NK-92 (cell line): ENCODE data around the gene ZDHHC14.
"Not testable (repeated sequence)": the region's sequence is repeated elsewhere in the genome, so short reads cannot be mapped to it uniquely, and the experiment has no call there.

Source experiments
- DNase-seq: peaks from one replicate; lab custom pipeline; 2025; ENCODE audit not compliant: unreplicated experiment; lab: John Stamatoyannopoulos, UW

The ZDHHC14 gene

DNA sequence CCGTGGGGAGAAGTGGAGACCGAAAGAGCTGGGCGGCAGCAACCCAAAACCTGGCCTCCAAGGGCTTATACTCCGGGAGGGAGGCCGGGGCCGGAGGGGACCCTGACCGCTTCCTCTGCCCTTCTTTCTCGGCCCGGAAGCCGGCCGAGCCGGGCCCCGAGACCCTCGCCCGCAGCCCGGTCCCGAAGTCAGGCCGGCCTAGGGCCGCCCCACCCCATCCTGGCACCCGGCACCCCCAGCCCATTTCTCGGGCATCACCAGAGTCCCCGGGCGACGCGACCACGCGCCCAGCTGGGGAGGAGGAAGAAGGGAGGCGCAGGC is 572 bp upstream of the ZDHHC14 start:
- no peak for DNase-seq

DNA sequence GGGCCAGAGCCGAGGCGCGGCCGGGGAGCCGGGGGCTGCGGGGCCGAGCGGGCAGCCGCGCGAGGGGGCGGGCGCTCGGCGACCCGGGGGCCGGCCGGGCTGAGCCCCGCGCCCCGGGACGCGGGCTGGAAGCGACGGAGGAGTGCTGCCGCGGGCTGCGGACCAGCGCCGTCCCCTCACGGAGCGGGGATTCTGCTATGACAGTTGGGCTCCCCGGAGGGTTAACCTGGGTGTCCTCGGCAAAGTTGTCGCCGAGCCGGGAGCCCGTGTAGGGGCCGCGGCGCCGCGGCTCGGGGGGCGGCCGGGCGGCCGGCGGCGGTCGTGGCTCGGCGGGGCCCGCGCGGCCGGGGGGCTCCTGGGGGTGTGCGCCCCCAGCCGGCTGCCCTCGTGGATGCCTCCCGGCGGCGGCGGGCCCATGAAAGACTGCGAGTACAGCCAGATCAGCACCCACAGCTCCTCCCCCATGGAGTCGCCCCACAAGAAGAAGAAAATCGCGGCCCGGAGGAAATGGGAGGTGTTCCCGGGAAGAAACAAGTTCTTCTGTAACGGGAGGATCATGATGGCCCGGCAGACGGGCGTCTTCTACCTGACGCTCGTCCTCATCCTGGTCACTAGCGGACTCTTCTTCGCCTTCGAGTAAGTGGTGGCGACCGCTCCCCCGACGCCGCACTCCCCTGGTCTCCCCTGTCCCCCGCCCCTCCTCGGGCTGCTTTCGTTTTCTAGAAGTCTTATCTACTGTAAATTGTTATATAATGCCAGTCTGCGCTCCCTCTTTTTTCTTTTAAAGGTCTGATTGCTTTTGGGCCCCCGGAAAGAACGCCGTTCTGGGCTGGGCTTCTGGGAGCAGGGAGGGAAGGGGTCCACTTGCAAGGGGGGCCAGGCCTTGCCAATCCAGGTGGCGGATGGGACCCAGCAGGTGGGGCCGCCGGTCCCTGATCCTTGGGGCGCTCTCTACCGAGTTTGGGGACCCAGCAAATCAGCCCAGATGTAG is 936 bp downstream of the ZDHHC14 start:
- DNase-seq = no peak

DNA sequence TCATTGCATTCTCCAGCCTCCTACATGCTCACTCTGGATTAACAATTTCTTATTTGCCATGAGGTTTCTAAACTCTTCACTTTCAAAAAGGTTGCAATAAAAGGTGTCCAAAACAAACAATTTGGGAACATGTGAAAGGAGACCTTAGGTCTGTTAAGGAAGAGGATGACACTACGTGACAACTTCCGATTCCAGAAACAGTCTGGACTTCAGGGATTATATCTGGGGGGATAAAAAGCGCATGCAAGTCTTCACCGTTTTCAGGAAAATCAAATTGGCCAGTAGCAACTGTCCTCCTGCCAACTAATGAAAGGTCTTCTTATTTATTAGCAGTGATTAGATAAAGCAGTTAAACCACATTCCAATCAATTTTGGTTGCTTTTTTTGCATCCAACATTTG is 1.8 kb downstream of the ZDHHC14 start:
- DNase-seq = no peak

DNA sequence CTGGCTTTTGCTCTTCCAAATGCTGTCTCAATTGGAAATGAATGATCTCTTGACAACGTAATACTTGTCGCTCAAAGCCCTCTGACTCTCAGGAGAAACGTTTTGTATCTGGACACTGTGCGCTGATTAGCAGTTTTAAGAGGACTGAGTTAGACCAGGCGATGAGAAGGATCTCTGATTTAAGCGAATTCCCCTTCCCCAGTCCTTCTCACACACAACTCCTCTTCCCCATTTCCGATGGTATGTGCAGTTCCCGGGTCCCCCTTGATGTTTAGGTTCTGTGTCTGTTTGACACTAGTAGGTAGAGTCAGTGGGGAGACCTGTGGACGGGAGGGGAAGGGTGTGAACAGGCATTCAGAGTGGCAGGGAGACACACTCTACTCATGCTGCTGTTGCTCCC is 2.5 kb downstream of the ZDHHC14 start:
- DNase-seq = no peak

DNA sequence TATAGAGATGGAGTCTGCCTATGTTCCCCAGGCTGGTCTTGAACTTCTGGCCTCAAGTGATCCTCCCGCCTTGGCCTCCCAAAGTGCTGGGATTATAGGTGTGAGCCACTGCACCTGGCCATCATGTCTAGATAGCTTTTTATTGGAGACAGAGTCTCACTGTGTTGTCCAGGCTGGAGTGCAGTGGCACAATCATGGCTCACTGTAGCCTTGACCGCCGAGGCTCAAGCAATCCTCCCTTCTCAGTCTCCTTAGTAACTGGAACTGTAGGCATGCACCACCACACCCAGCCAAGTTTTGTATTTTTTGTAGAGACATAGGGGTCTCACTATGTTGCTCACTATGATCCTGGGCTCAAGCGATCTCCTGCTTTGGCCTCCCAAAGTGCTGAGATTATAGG is 4.0 kb downstream of the ZDHHC14 start:
- not testable (repeated sequence) for DNase-seq

DNA sequence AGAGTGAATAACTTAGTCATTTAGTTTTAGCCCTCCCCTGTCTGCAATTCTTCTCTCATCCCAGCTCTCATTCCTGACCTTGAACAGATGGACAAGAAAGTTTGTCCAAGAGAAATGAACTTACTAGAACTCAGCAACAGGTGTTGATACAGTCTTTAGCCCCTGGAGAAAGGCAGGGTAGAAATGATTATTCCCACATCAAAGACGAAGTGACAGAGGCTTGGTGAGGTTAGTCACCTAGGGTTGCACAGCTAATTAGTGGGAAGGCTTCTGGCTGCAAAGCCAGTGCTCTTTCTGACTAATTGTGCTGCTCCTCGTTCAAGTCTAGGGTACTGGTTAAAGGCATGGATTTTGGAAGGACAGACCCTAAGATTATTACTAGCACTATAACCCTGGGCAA is 4.5 kb downstream of the ZDHHC14 start:
- DNase-seq = no peak

DNA sequence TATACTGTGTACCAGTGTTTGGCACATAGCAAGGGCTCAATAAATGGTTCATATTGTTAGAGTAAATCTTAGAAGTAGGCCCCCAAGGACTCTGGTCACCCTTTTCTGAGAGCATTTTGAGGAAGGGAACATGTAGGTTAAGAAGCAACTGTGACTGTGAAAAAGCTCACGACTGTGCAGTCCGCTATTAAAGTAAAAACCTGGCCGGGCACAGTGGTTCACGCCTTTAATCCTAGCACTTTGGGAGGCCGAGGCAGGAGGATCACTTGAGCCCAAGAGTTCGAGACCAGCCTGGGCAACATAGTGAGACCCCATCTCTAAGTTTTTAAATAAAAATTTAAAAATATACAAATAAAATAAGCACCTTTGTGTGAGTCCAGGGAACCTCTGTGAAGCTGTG is 5.0 kb downstream of the ZDHHC14 start:
- DNase-seq = no peak

DNA sequence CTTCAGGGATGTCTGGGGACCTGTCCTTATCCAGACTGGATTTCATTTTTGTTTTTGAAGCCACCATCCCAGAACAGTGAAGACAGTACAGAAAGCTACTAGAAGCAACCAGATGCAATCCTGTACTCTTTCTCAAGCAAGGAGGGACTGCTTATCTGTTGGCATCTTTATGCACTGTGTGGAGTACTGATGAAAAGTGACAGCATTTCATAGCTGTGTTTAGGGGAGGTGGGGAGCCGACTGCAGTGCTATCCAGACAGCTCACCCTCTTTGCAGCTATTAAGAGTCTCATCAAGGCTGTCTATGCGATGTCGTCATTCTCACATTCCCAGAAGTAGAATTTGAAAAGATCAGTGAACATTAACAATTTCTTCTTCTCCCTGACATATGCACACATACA is 5.5 kb downstream of the ZDHHC14 start:
- no peak for DNase-seq

DNA sequence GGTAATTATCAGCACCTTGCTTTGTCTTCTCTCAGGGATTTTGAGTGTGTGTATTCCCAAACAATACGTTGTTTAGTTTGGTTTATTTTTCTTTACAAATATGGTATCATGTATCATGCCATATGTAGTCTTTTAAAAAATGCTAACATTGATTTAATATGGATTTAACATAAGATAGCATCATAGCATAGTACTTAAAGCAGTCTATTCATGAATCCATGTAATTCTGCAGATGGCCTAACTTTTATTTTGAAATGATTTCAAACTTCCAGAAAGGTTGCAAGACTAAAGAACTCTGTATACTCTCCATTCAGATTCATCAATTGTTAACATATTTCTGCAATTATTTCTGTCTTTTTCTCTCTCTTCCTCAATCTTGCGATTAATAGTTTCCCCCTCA is 7.9 kb downstream of the ZDHHC14 start:
- DNase-seq = no peak

DNA sequence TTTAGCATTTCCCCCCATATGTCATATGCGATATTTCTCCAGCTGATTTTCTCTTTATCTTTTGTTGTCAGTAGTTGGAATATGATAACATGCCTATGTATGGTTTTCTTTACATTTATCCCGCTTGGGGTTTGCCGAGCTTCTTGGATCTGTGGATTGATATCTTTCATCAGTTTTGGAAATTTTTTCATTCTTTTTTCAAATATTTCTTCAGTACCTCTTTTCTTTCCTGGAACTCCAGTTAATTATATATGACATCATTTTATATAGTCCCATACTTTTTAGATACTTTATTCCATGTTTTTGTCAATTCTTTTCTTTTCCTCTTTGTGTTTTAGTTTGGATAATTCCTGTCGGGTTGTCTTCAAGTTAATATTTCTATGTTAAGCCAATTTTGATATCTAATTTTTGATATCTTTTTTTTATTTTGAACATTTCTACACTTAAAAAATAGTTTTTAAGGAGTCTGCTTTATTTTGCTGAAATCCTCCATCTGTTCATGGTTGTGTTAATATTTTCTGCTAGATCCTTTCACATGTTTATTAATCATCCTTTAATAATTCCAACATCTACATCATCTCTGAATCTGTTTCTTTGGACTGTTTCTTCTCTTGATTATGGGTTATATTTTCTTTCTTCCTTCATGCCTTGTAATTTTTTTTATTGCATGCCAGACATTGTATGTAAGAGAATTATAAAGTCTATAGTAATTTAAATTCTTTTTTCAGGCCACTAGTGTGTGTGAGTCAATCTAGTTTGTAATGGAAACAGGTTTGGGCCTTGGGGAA is 9.5 kb downstream of the ZDHHC14 start:
- no peak for DNase-seq

DNA sequence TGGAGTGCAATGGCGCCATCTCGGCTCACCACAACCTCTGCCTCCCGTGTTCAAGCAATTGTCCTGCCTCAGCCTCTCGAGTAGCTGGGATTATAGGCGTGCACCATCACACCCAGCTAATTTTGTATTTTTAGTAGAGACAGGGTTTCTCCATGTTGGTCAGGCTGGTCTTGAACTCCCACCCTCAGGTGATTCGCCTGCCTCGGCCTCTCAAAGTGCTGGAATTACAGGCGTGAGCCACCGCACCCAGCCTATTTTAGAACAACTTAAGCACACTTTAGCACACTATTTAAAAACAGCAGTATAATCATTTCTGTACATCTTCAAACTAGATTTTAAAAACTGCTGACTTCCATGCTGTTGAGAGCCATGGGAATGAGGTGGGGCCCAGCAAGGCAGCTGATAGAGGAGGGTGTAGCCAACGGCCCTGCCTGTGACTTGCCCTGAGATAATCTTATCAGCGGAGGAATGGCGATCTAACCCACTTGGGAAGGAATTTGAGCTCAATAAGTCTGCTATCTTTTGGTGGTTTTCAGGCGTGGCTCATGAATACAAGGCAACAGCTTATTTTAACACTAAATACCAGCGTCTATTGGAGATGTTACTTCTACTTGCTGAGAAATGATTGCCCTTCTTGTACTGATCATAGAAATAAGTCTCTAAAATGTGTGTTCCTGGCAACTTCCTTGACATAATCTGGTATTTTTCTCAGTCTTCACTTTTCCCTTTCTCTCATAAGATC is 12.1 kb downstream of the ZDHHC14 start:
- no peak for DNase-seq

DNA sequence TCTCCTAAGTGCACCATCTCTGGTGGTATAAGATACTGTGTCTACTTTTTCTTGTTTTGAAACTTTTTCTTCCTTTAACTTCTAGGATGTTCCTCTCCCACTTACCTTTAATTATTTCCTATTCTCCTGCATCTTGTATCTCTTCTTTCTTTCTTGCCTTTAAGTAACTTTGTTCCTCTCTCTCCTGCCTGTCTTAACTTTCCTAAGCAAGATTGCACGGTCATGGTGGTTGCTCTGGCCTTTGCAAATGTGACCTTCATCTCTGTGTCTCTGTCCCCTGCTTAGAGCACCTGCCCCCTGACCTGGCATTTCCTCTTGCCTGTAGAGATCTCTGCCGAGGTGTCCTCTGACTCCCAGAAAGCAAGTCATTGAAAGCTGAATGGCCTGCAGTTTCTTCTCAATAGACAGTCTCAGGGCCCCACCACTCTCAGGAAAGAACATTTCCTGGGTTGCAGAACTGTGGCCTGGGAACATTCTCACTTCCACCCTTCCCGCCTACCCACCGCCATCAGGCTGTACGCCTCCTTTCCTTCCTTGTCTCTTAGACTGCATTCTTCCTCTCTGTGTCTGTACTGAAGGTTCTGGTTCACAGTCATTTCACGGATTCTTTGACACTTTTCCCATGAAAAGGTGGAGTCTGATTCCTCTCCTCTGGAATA is 12.8 kb downstream of the ZDHHC14 start:
- no peak for DNase-seq

DNA sequence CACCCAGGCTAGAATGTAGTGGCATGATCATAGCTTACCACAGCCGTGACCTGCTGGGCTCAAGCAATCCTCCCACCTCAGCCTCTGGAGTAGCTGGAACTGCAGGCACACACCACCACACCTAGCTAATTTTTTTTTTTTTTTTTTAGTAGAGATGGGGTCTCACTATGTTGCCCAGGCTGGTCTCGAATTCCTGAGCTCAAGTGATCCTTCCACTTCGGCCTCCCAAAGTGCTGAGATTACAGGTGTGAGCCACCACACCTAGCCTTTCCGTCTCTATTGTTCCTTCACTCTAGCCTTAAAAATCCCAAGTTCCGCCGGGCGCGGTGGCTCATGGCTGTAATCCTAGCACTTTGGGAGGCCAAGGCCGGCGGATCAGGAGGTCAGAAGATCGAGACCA is 14.2 kb downstream of the ZDHHC14 start:
- DNase-seq = not testable (repeated sequence)

DNA sequence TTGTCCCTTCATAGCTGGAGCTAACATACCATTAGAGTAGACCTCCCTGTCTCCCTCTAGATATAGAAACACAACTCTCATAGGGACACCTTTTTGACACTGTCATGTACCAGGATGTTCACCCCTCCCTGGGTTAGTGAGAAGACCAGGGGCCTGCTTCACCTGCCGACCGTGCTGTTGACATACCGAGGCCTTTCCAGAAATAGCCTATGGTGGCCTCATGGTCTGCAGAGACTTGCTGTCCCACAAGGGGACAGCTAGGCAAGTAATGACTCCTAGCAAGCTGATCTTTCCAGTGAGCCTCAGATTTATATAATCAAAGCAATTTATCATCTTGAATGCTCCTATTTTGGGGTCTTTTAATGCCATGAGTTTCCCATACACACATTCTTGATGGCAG is 15.0 kb downstream of the ZDHHC14 start:
- no peak for DNase-seq

DNA sequence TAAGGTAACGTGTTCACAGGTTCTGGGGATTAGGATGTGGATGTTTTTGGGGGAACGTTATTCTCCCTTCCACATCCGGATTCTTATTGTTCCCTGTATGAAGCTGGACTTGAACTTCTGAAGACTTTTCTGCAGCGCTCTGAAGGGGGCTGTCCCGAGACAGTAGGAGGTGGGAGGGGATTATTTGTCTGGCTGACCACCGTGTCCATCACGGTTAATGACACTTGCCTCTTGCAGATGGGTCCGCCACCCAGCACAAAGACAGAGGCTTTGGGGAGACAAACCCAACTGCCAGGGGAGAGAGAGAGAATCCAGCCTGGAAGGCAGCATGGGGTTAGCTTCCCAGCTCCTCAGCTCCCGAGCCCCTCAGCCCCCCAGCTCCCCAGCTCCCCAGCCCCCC is 16.7 kb downstream of the ZDHHC14 start:
- DNase-seq = no peak

DNA sequence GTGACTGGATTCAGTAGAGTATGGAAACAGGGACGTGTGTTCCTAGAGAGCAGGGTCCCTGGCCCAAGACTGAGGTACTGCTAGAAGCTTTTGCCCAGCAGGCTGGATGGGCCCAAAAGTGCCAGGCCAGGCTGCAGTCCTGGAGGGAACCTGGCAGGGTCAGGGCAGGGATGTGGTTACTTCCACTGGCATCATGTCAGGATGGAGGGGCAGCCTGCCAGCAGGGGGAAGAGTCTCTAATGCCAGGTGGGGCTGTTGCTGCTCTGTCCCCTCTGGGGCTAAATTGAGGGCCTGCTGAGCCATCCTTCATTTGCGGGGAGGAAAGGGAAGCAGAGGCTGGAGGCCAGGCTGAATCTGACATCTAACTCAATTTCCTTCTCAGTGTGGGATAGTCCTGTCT is 17.2 kb downstream of the ZDHHC14 start:
- no peak for DNase-seq

DNA sequence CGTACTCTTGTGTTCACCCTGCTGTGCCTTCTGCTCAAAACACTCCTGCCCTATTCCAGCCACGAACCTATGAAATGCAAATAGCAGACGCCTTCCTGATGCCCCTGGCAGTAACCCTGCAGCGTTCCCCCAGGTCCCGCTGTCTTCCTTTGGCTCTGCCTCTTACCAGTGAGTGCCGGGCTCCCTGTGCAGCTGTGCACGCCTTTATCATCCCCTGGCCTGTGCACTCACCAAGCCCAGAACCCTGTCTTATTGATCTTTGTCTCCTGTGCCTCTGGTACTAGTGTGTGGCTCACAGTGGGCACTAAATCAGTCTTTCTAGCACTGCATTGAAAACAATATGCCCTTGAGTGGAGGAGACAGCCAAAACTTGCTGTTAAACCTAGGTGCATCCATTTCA is 19.7 kb downstream of the ZDHHC14 start:
- DNase-seq = no peak

DNA sequence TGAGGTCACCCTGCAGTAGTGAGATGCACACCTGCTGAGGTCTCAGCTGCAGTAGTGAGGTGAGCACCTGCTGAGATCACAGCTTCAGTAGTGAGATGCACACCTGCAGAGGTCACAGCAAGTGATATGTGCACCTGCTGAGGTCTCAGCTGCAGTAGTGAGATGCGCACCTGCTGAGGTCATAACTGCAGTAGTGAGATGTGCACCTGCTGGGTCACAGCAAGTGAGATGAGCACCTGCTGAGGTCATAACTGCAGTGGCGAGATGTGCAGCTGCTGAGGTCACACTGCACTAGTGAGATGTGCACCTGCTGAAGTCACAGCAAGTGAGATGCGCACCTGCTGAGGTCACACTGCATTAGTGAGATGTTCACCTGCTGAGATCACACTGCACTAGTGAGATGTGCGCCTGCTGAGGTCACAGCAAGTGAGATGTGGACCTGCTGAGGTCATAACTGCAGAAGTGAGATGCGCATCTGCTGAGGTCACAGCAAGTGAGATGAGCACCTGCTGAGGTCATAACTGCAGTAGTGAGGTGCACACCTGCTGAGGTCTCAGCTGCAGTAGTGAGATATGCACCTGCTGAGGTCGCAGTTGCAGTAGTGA is 20.8 kb downstream of the ZDHHC14 start:
- DNase-seq = no peak

DNA sequence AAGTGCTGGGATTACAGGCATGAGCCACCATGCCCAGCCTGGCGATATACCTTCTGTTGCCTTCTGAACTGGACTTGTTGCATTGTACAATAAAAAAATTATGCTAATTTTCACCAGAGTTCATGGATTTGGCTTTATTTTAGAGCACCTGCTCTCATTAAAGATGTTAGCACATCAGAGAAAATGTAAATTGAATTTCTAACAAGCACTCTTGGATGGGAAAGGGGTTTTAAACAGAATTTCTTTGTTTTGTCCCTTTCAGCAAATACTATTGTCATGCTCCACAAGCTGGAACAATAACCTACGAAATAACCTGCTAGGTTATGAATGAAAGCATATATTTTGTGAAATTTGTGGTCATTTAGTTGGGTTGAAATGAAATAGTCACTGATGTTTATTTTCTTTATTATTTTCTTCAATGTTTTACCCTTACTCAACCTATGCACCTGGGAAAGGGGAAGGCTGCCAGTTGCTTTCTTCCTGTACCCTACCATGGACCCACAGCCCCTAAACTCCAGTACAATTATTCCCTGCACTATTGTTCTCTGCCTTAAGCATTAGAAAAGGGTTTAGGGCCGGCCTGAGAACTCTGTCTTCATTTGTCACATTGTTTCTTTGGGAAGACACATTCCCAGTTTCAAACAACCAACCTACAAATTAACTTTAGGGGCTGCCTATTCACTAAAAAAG is 22.2 kb downstream of the ZDHHC14 start:
- no peak for DNase-seq

DNA sequence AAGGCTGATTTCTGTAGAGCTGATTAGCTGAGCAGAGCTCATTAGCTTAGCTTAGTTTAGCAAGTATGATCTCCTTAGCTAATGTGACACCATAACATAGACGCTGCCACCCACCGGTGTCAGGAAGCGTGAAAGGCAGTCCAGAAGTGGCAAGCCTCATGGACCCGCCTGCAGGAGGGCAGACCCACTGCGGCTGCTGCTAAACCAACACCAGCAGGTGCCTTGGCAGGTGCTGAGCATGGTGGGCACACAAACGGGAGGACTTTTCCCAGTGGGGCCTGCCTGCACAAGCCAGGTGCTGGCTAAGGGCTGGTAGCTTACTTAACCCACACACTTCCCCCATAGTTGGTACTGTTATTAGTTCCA is 22.7 kb downstream of the ZDHHC14 start:
- DNase-seq = no peak
